Stomach smooth muscle (tissue), 2 donors: ENCODE measurements around the gene CSH2.
"Not testable (repeated sequence)": the region's sequence is repeated elsewhere in the genome, so short reads cannot be mapped to it uniquely, and the experiment has no call there.

Source experiments
- H3K27ac ChIP-seq: one replicate; pipeline ENCODE4 v1.7.0; 2013; ENCODE audit warnings: mild to moderate bottlenecking, low read length, inconsistent platforms
- H3K27me3 ChIP-seq, 2 donors: one replicate each; pipeline ENCODE4 v1.7.0; 2013; ENCODE audit warnings: low read length in 2 of 2; ENCODE audit not compliant: insufficient read depth in 2 of 2, control insufficient read depth in 1 of 2
- H3K36me3 ChIP-seq, 2 donors: one replicate each; pipeline ENCODE4 v1.7.0; 2013; ENCODE audit warnings: low read length in 2 of 2; ENCODE audit not compliant: control insufficient read depth in 2 of 2, insufficient read depth in 2 of 2
- H3K4me1 ChIP-seq: one replicate; pipeline ENCODE4 v1.7.0; 2013; ENCODE audit warnings: low read length; ENCODE audit not compliant: control insufficient read depth, insufficient read depth
- H3K4me3 ChIP-seq, 2 donors: one replicate each; pipeline ENCODE4 v1.7.0; 2013; ENCODE audit warnings: low read length in 2 of 2
- H3K9ac ChIP-seq, 2 donors: one replicate each; pipeline ENCODE4 v1.7.0; 2013; ENCODE audit warnings: low read length in 2 of 2, mild to moderate bottlenecking in 1 of 2
- H3K9me3 ChIP-seq, 2 donors: one replicate each; pipeline ENCODE4 v1.7.0; 2013; ENCODE audit warnings: low read length in 2 of 2; ENCODE audit not compliant: control insufficient read depth in 2 of 2
- donor health status: healthy.
- donor health status: Pancreatic carcinoma.

CSH2 gene

GRCh38 chr17:63878413-63878812, 4.9 kb upstream of the CSH2 start:
- H3K9me3 ChIP-seq, H3K27ac ChIP-seq, H3K36me3 ChIP-seq, H3K27me3 ChIP-seq, H3K4me3 ChIP-seq, H3K9ac ChIP-seq, H3K4me1 ChIP-seq: not testable (repeated sequence)

- H3K4me1 ChIP-seq, H3K9me3 ChIP-seq, H3K27me3 ChIP-seq, H3K9ac ChIP-seq, H3K27ac ChIP-seq, H3K36me3 ChIP-seq, H3K4me3 ChIP-seq: not testable (repeated sequence)
Observed at GRCh38 chr17:63874693-63875092, 1.2 kb upstream of the CSH2 start.

- H3K27me3 ChIP-seq, H3K36me3 ChIP-seq, H3K27ac ChIP-seq, H3K9ac ChIP-seq, H3K9me3 ChIP-seq, H3K4me1 ChIP-seq, H3K4me3 ChIP-seq: not testable (repeated sequence)
Observed at GRCh38 chr17:63874061-63874626, 667 bp upstream of the CSH2 start.

- not testable (repeated sequence) for H3K4me3 ChIP-seq, H3K27me3 ChIP-seq, H3K27ac ChIP-seq, H3K9ac ChIP-seq, H3K36me3 ChIP-seq, H3K9me3 ChIP-seq, H3K4me1 ChIP-seq
Observed at GRCh38 chr17:63871646-63872365, 1.7 kb downstream of the CSH2 start.

GRCh38 chr17:63870292-63870665, 3.2 kb downstream of the CSH2 start:
- not testable (repeated sequence) for H3K4me3 ChIP-seq, H3K9ac ChIP-seq, H3K36me3 ChIP-seq, H3K27me3 ChIP-seq, H3K27ac ChIP-seq, H3K4me1 ChIP-seq, H3K9me3 ChIP-seq

- not testable (repeated sequence) for H3K36me3 ChIP-seq, H3K9me3 ChIP-seq, H3K9ac ChIP-seq
Observed at GRCh38 chr17:63869491-63870291, 3.8 kb downstream of the CSH2 start.

GRCh38 chr17:63866625-63867024, 6.9 kb downstream of the CSH2 start:
- H3K9ac ChIP-seq, H3K4me3 ChIP-seq, H3K27ac ChIP-seq, H3K36me3 ChIP-seq, H3K27me3 ChIP-seq, H3K4me1 ChIP-seq, H3K9me3 ChIP-seq: not testable (repeated sequence)

More at GRCh38 chr17:63869491-63870291, 3.8 kb downstream of the CSH2 start:
- not testable (repeated sequence) for H3K27ac ChIP-seq, H3K4me1 ChIP-seq, H3K4me3 ChIP-seq, H3K27me3 ChIP-seq

GRCh38 chr17:63859257-63859656, 14.2 kb downstream of the CSH2 start:
- H3K9ac ChIP-seq = no peak overlapping the region
- H3K36me3 ChIP-seq = no peaks in the 10 kb centered on the region
- no peak overlapping the region for H3K27ac ChIP-seq
- H3K27me3 ChIP-seq = peaks cover 0 to 4% of the 10 kb centered on the region in 2 donors
- H3K9me3 ChIP-seq = no peaks in the 10 kb centered on the region
- H3K4me1 ChIP-seq = no peaks in the 10 kb centered on the region
- no peak overlapping the region for H3K4me3 ChIP-seq

- not testable (repeated sequence) for H3K36me3 ChIP-seq, H3K4me3 ChIP-seq, H3K9me3 ChIP-seq, H3K4me1 ChIP-seq, H3K27me3 ChIP-seq, H3K9ac ChIP-seq, H3K27ac ChIP-seq
Observed at GRCh38 chr17:63856425-63856824, 17.1 kb downstream of the CSH2 start.

GRCh38 chr17:63855185-63855584, 18.3 kb downstream of the CSH2 start:
- no peak overlapping the region for H3K9ac ChIP-seq
- H3K4me3 ChIP-seq = no peak overlapping the region
- H3K4me1 ChIP-seq = no peaks in the 10 kb centered on the region
- no peak overlapping the region for H3K27ac ChIP-seq
- no peaks in the 10 kb centered on the region for H3K9me3 ChIP-seq
- peaks cover 0 to 4% of the 10 kb centered on the region in 2 donors for H3K27me3 ChIP-seq
- H3K36me3 ChIP-seq = no peaks in the 10 kb centered on the region

- Histone ChIP-seq H3K27ac (no peak overlapping the region), H3K36me3 (no peaks in the 10 kb centered on the region), H3K9ac (no peak overlapping the region), H3K27me3 (peaks cover 0 to 3% of the 10 kb centered on the region in 2 donors), H3K9me3 (no peaks in the 10 kb centered on the region), H3K4me3 (no peak overlapping the region), H3K4me1 (no peaks in the 10 kb centered on the region)
Observed at GRCh38 chr17:63854709-63855108, 18.8 kb downstream of the CSH2 start.
